Measurements from ENCODE around the gene CD7. TPM values are rescaled to one million over a fixed set of nuclear protein-coding genes. Genes with fewer than 3 reads are reported as not detected.

CD7 gene
- total and polyA plus RNA-seq, 3 experiments from 2014 or later, result 186 to 193 (median 190) TPM

DNA sequence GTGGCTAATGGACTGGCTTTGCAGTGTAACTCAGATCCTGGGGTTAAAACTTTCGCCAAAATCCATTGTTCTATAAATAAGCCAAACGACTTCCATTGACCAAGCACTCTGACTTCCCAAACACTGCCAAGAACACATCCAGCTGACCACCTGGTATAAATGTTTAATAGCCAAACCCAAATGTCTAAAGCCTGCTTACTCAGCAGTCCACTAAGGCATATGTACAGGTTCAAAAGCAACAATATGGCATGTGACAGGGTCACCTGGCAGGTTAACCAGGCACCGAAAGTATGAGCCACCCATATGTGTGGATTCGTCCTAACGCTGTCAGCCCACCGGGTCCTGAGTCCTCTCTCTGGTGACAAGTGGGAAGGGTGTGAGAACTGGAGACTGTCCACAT is 46.0 kb downstream of the CD7 start:
- Histone ChIP-seq H3K9me3 (ENCODE audit: low read length) (no peaks in the 10 kb centered on the region), H3K4me3 (ENCODE audit: low read length) (peak overlapping the region; percentile 68), H3K4me1 (ENCODE audit: insufficient read depth, low read length) (peaks cover 60% of the 10 kb centered on the region), H3K36me3 (ENCODE audit: insufficient read depth, low read length) (peaks cover 24% of the 10 kb centered on the region), H3K27me3 (ENCODE audit: insufficient read depth, low read length, poor library complexity, severe bottlenecking) (no peaks in the 10 kb centered on the region), H3K27ac (ENCODE audit: low read depth, low read length) (peak overlapping the region; percentile 68)
- peak overlapping the region; percentile 34 to 99 (median 94) for H3K27ac Mint-ChIP-seq
- POLR2A ChIA-PET, result interaction anchor here (0.7 kb wide), 1 partner anchor 14 kb away, joined by 5 read pairs; no protein-coding TSS in a partner anchor
- DNase-seq, result no peak
- H3K9me3 Mint-ChIP-seq, result no peaks in the 10 kb centered on the region
- H3K4me1 Mint-ChIP-seq, result peaks cover 56 to 60% (median 58%) of the 10 kb centered on the region in 3 donors
- CTCF ChIA-PET, result interaction anchor here (1.0 kb wide), 1 partner anchor 27 kb away, joined by 5 read pairs; no protein-coding TSS in a partner anchor
- peak overlapping the region; percentile 85 to 98 (median 95) for H3K4me3 Mint-ChIP-seq
- H3K36me3 Mint-ChIP-seq, result peaks cover 7 to 59% (median 8%) of the 10 kb centered on the region in 3 donors
- peaks cover 0 to 1% of the 10 kb centered on the region in 2 donors for H3K27me3 Mint-ChIP-seq

DNA sequence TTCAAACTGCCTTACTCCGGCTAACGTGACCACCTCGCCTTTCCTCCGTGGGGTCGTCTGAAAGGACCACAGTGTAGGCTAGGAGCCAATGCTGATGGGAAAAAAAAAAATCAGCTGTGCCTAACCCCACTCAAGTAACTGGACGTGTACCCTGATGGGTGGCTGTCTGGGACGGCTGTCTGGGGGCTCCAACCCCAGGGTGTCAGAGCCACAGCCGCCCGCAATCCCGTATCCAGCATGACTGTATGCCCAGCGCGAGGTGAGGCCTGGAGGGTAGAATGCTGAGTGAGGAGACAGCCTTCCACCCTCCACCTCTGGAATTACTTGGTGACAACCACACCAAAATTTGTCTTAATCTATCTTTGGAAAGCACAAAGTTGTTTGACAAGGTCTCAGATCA is 46.8 kb downstream of the CD7 start:
- Histone ChIP-seq H3K27ac (ENCODE audit: low read depth, low read length) (no peak overlapping the region), H3K36me3 (ENCODE audit: insufficient read depth, low read length) (peaks cover 32% of the 10 kb centered on the region)
- peak overlapping the region; percentile 70 to 99 (median 89) for H3K27ac Mint-ChIP-seq

DNA sequence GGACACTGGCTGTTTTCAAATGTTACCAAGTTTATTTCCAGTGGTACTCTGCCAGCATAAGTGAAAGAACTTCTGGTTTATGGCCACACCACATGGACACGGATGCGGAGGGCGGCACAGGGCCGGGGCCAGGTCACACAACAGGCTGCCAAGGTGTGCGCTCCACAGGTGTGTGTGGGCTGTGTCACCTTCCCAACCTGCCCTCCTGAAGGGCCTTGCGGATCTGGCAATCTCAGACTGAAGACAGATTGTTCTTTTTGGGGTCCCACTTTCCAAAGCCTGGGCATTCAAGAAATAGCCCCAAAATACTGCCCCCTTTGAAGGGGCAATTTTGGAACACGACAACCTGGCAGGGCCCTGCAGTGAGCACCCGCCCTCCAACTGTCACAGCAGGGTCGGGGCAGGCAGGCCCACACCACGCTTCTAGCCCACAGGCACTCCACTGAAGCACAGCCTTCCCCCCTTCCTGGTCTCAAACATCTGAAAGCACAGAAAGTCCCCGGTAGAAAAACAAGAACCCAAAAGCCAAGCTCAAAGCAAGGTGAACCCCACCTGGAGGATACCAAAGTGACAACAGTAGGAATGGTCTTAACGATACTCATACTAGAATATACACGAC is 47.4 kb downstream of the CD7 start:
- CTCF ChIA-PET, result interaction anchor here (1.4 kb wide), 1 partner anchor 34 kb away, joined by 3 read pairs; no protein-coding TSS in a partner anchor
- no peak overlapping the region for H3K4me3 ChIP-seq (ENCODE audit: low read length)
- H3K36me3 Mint-ChIP-seq, result peaks cover 8 to 71% (median 12%) of the 10 kb centered on the region in 3 donors

More for the DNA sequence above, 46.8 kb downstream of the CD7 start:
- Mint-ChIP-seq H3K9me3 (no peaks in the 10 kb centered on the region), H3K4me3 (peak overlapping the region; percentile 45 to 98 (median 81)), H3K4me1 (peaks cover 62 to 67% (median 63%) of the 10 kb centered on the region in 3 donors), H3K36me3 (peaks cover 8 to 66% (median 12%) of the 10 kb centered on the region in 3 donors), H3K27me3 (peaks cover 0 to 1% of the 10 kb centered on the region in 2 donors)
- no peak for DNase-seq
- Histone ChIP-seq H3K9me3 (ENCODE audit: low read length) (no peaks in the 10 kb centered on the region), H3K4me1 (ENCODE audit: insufficient read depth, low read length) (peaks cover 60% of the 10 kb centered on the region), H3K4me3 (ENCODE audit: low read length) (no peak overlapping the region), H3K27me3 (ENCODE audit: insufficient read depth, low read length, poor library complexity, severe bottlenecking) (no peaks in the 10 kb centered on the region)
- ChIA-PET POLR2A (no interaction called here), CTCF (interaction anchor here (1.0 to 1.4 kb wide), 2 partner anchors 28 to 34 kb away, joined by 3 to 5 read pairs; no protein-coding TSS in a partner anchor)

DNA sequence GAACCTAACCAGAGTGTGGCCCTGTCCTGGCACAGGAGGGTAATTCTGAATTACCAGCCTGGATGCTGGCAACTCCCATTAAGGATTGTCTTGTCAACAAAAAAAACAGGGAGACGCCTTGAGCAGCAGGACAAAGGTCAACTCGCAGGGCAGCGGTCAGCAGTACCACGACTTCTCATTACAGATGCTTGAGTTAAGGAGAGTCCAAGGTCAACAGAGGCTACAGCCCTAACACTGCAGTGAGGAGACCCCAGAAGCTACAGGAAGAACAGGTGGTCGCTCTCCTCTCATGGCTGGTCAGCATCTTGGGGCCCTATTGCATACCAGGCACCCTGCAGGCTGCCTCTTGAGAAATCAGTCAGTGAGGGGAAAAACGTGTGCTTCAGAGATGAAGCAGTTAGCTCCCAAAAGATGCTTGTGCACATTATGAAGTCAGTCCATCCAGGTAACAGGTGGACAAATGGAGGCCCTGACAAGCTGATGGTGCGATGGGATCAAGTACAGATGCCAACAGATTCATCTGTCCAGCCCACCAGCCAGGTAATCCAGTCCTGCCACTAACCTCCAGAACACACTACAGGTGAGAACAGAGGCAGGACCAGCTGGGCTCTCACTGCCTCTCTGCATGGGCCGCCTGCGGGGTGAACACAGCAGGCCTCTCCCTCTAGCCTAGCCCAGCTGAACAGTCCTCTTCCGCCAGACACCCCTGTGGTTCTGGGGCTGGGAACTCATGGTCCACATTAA is 48.1 kb downstream of the CD7 start:
- peaks cover 41% of the 10 kb centered on the region for H3K36me3 ChIP-seq (ENCODE audit: insufficient read depth, low read length)
- H3K27ac Mint-ChIP-seq, result peak overlapping the region; percentile 48 to 99 (median 89)
- H3K9me3 Mint-ChIP-seq, result no peaks in the 10 kb centered on the region
- H3K27me3 Mint-ChIP-seq, result peaks cover 0 to 1% of the 10 kb centered on the region in 2 donors
- peaks cover 62 to 72% (median 63%) of the 10 kb centered on the region in 3 donors for H3K4me1 Mint-ChIP-seq
- H3K27me3 ChIP-seq (ENCODE audit: insufficient read depth, low read length, poor library complexity, severe bottlenecking), result no peaks in the 10 kb centered on the region
- no peaks in the 10 kb centered on the region for H3K9me3 ChIP-seq (ENCODE audit: low read length)
- H3K4me3 Mint-ChIP-seq, result peak overlapping the region in 6 of 7 donors; percentile 41 to 81 (median 68)
- CTCF ChIA-PET, result interaction anchor here (0.6 kb wide), 1 partner anchor 233 kb away, joined by 3 read pairs; no protein-coding TSS in a partner anchor
- no peak for DNase-seq
- peaks cover 60% of the 10 kb centered on the region for H3K4me1 ChIP-seq (ENCODE audit: insufficient read depth, low read length)
- H3K36me3 Mint-ChIP-seq, result peaks cover 8 to 78% (median 12%) of the 10 kb centered on the region in 3 donors
- POLR2A ChIA-PET, result interaction anchor here (0.6 kb wide), 1 partner anchor 27 kb away, joined by 3 read pairs; no protein-coding TSS in a partner anchor
- no peak overlapping the region for H3K27ac ChIP-seq (ENCODE audit: low read depth, low read length)
- no peak overlapping the region for H3K4me3 ChIP-seq (ENCODE audit: low read length)

More for the DNA sequence above, 47.4 kb downstream of the CD7 start:
- POLR2A ChIA-PET, result no interaction called here
- H3K27me3 Mint-ChIP-seq, result peaks cover 0 to 1% of the 10 kb centered on the region in 2 donors
- peak overlapping the region; percentile 70 to 99 (median 89) for H3K27ac Mint-ChIP-seq
- Histone ChIP-seq H3K27me3 (ENCODE audit: insufficient read depth, low read length, poor library complexity, severe bottlenecking) (no peaks in the 10 kb centered on the region), H3K9me3 (ENCODE audit: low read length) (no peaks in the 10 kb centered on the region), H3K27ac (ENCODE audit: low read depth, low read length) (no peak overlapping the region), H3K36me3 (ENCODE audit: insufficient read depth, low read length) (peaks cover 38% of the 10 kb centered on the region), H3K4me1 (ENCODE audit: insufficient read depth, low read length) (peaks cover 60% of the 10 kb centered on the region)
- H3K4me3 Mint-ChIP-seq, result peak overlapping the region; percentile 45 to 98 (median 81)
- peaks cover 62 to 70% (median 63%) of the 10 kb centered on the region in 3 donors for H3K4me1 Mint-ChIP-seq
- H3K9me3 Mint-ChIP-seq, result no peaks in the 10 kb centered on the region
- DNase-seq, result peak in 1 of 5 donors; percentile 52

DNA sequence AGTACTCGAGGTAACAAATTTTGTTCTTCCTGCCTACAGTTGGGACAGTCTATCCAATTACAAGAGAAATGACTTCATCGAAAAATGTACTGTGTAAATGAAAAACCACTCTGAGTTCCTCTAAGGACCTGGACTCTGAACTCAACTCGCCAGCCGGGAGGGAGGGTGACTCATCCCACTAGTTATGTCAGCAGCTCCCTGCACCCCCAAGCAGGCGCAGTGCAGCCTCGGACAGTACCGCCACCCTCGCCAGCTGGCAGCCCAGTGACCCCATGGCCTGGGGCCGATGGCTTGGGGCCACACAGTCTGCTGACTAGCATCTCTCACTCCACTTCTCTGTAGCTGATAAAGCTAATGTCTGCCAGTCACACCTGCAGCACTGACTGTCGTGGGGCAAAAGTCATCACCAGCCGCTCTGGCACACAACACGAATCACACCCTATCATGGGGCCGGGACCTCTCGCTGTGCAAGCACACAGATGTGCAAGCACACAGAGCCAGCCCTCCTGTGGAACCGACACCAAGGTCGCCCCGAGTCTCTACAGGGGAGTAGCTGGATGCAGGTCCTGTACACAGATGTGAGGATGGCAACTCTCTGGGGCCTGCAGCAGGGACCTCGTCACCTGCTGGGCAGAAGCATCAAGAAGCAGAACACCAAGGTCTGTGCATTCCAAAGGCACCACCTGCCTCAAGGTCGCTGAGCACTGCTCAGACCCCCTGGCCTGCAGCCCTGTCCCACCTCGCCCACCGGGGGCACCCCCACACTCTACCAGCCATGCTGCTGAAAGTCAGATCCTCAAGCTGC is 49.6 kb downstream of the CD7 start:
- Histone ChIP-seq H3K9me3 (ENCODE audit: low read length) (no peaks in the 10 kb centered on the region), H3K27ac (ENCODE audit: low read depth, low read length) (peak overlapping the region; percentile 39), H3K27me3 (ENCODE audit: insufficient read depth, low read length, poor library complexity, severe bottlenecking) (no peaks in the 10 kb centered on the region), H3K4me1 (ENCODE audit: insufficient read depth, low read length) (peaks cover 55% of the 10 kb centered on the region), H3K36me3 (ENCODE audit: insufficient read depth, low read length) (peaks cover 55% of the 10 kb centered on the region), H3K4me3 (ENCODE audit: low read length) (peak overlapping the region; percentile 28)
- peaks cover 8 to 90% (median 12%) of the 10 kb centered on the region in 3 donors for H3K36me3 Mint-ChIP-seq
- no peaks in the 10 kb centered on the region for H3K9me3 Mint-ChIP-seq
- peak overlapping the region; percentile 77 to 92 (median 84) for H3K27ac Mint-ChIP-seq
- ChIA-PET CTCF (interaction anchor here (1.1 to 1.4 kb wide), 3 partner anchors 31 to 49 kb away, joined by 3 to 5 read pairs (median 3); partner anchors contain the start of gene CD7), POLR2A (interaction anchor here (0.5 kb wide), 1 partner anchor 131 kb away, joined by 4 read pairs; no protein-coding TSS in a partner anchor)
- DNase-seq, result peak in 1 of 5 donors; percentile 22
- peaks cover 62 to 75% (median 64%) of the 10 kb centered on the region in 3 donors for H3K4me1 Mint-ChIP-seq
- H3K27me3 Mint-ChIP-seq, result peaks cover 0 to 1% of the 10 kb centered on the region in 2 donors
- peak overlapping the region; percentile 43 to 81 (median 60) for H3K4me3 Mint-ChIP-seq

DNA sequence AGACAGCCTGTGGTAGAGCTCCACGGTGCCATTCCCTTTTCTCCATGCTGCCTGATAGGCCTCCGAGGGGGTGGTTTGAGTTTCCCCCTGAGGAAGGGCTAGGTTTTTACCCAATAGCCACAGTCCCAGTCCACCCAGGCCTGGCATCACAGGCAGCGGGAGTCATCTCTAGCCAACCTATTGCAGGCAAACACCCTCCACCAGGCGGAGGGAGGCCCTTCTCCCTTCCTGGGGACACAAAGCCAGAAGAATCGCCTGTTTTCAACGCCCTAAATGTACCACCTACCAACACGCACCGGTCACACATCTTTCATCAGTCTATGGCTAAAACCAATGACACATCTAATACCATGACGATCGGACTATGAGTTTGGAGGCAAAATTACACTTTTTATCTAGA is 51.3 kb downstream of the CD7 start:
- no peak for DNase-seq
- no peaks in the 10 kb centered on the region for H3K9me3 Mint-ChIP-seq
- H3K4me1 Mint-ChIP-seq, result peaks cover 56 to 74% (median 62%) of the 10 kb centered on the region in 3 donors
- H3K36me3 ChIP-seq (ENCODE audit: insufficient read depth, low read length), result peaks cover 59% of the 10 kb centered on the region
- peaks cover 4 to 91% (median 19%) of the 10 kb centered on the region in 3 donors for H3K36me3 Mint-ChIP-seq
- peak overlapping the region in 1 of 7 donors; percentile 15 for H3K4me3 Mint-ChIP-seq
- H3K9me3 ChIP-seq (ENCODE audit: low read length), result no peaks in the 10 kb centered on the region
- H3K27ac Mint-ChIP-seq, result peak overlapping the region in 6 of 8 donors; percentile 33 to 83 (median 70)
- no peak overlapping the region for H3K27ac ChIP-seq (ENCODE audit: low read depth, low read length)
- POLR2A ChIA-PET, result interaction anchor here (0.7 to 1.2 kb wide), 2 partner anchors 12 to 26 kb away, joined by 5 to 8 read pairs; no protein-coding TSS in a partner anchor
- H3K4me3 ChIP-seq (ENCODE audit: low read length), result no peak overlapping the region
- CTCF ChIA-PET, result interaction anchor here (0.9 to 1.5 kb wide), 2 partner anchors 28 to 30 kb away, joined by 3 read pairs; no protein-coding TSS in a partner anchor
- H3K27me3 Mint-ChIP-seq, result no peaks in the 10 kb centered on the region
- peaks cover 41% of the 10 kb centered on the region for H3K4me1 ChIP-seq (ENCODE audit: insufficient read depth, low read length)
- no peaks in the 10 kb centered on the region for H3K27me3 ChIP-seq (ENCODE audit: insufficient read depth, low read length, poor library complexity, severe bottlenecking)
